NCI-H82 treated with DMSO at 0.1 percent for 48 hours (cell line): ENCODE measurements around the gene U2AF1L4.

Experiments
- DNase-seq: peaks from one replicate; lab custom pipeline; 2025; ENCODE audit not compliant: unreplicated experiment; lab: John Stamatoyannopoulos, UW

U2AF1L4 gene

DNA sequence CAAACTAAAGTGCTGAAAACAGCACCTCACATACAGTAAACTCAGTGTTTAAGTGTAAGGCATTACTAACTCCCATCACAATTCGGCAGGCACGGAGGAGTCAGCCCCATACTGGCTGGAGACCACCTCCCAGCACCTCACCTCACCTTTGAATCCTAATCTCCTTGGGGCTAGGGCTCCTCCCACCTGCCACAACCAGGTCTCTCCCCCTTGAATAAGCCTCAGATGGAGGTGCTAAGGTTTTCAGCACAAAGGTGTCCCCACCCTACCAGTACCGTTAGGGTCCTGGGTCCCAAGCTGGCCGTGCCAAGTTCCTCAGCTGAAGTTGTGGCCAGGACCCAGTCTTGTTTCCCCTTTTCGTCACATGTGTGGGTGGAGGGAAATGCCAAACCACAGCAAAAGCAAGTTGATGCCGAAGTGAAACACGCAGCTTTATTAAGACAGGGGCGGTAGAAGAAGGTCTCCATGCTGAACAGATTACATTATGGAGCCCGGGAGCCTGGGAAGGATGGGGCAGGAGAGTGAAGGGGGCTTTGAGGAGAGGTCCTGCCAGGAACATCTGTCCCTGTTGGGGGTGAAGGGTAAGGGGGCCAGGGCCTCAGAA lies 3.0 kb downstream of the U2AF1L4 start, which contains the start of gene IGFLR1:
Gene IGFLR1, minus strand, starts transcription at position 332 of the 604 bp plus-strand sequence. CDS start 1,272 bp downstream, outside the sequence.
- no peak for DNase-seq

DNA sequence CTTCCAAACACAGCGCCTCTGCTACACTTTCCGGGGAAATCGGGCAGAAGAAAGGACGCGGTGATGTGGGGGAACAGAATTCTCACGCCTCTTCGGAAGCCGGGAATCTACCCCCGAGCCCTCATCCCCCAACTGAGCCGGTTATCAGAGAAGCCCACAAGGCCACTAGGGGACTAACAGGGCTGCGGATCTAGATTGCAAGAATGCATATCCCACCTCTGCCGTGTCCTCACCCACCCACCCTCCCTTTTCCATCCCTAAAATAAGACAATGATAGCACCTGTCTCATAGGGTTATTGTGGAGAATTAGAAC lies 4.1 kb downstream of the U2AF1L4 start:
- peak; percentile 29 for DNase-seq

DNA sequence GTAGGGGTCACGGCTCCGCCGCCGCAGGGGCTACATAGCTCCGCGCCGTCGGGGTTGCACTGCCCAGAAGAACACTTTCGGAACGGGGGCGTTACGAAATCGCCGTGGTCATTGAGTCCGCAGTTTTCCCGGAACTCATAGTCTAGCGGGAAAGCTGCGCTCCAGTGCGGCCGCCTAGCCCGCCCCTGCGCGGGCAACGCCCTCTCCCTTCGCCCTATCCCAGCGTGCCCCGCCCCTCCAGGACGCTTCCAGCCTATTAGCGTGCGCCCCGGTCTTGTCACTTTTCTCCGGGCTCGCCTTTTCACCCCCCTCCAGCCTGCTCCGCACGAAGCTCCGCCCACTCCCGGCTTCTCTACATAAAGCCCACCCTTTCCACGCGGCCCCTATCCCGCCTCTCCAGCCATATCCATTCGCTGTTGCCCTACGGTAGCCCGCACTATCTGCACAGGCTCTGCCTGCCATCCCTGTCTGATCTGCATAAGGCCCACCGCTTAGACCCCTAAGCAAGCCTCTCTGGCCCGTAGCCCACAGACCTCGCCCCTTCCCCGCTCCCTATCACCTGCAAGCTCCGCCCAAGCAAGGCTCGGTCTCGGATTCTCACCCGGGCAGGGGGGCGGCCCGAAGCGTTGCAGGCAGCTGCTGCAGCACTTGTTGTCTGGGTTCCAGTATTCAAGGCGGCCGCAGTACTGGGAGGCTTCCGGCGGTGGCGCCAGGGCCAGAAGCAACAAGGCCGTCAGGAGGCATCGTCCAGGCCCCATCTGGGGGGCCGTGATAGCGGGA lies 4.6 kb downstream of the U2AF1L4 start:
- peak; percentile 98 for DNase-seq

DNA sequence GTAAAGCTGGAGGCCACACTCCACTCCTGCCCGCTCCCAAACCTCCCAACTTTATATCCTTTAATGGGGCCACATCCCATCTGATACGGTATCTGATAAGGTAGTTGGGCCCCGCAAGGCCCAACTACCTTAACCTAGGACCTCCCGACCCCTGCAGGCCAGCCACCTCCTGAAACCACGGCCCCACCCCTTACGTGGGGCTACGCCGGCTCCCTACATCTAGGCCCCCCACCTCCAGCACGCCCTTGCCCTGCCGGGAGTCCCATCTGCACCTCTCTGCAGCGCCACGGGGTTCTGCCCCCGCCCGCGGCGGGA lies 5.2 kb downstream of the U2AF1L4 start:
- no peak for DNase-seq

DNA sequence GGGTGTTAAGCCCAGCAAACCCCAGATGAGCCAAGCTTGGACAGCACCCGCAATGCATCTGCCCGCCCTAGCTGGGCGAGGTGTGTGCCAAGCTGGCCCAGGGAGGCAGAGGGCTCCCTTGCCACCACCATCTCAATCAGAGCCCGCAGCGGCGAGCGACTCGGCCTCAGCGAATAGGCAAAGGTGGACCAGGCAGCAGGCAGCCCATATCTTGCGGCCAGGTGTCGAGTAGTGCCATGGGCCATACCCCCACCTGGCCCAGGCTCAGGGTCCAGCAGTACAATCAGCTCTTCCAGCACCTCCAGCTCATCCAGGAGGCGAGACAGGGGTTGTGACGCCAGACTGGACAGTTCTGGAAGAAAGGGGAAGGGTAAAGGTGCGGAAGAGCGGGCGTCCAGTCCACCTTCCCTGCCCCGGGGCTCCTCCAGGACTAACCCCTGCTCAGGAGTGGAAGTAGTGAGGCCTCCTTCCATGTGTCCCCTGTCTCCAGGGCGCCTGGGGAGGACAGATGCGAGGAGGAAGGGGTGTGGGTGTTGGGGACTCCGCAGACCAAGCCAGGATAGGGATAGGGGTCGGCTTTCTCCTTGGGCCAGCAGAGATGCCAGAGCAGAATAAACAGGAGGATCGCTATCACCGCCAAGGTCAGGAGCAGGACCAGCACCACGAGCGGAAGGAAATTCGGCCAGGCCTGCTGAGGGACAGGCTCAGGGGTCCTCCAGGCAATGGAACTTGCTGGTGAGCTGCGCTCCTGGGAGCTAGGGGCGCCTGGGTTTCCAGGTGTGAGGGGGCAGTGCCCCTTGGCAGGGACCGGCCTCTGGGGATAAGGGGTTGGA lies 5.7 kb downstream of the U2AF1L4 start:
- DNase-seq, result no peak

DNA sequence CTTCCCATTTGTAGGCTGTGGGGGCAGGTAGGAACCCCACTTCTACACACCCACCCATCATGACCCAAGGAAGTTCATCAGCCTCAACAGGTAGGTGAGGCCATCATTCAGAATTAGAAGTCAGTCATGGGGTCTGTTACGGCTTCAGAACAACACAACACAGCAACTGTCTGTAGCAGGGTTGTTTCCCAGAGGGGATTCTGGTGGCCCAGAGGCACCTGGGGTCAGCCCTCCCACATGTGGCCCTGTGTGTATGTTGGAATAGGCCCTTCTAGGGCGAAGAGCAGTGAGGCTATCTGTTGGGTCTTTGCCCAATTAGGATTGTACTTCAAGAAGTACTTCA lies 6.4 kb downstream of the U2AF1L4 start:
- no peak for DNase-seq

DNA sequence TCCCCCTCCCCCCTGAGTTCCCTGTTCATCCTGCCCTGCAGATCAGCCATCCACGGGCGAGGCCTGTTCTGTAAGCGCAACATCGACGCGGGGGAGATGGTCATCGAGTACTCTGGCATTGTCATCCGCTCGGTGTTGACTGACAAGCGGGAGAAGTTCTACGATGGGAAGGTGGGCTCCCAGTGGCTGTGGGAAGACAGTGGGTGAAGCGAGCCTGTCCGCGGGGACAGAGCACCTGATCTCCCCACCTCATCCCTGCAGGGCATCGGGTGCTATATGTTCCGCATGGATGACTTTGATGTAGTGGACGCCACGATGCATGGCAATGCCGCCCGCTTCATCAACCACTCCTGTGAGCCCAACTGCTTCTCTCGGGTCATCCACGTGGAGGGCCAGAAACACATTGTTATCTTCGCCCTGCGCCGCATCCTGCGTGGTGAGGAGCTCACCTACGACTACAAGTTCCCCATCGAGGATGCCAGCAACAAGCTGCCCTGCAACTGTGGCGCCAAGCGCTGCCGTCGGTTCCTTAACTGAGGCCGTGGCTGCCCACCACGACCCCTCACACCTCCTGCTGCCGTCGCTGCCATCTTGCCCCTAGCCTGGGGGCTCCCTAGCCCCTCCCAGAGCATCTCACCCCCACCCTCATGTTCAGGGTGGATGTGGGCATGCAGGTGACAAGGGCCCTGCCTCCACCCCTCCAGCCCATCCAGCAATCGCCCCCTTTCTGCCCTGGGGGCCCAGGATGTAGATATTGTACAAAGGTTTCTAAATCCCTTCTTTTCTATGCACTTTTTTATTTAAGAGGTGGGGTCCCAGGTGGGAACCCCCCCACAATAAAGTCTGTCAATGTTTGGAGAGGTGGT lies 7.0 kb downstream of the U2AF1L4 start:
- no peak for DNase-seq

DNA sequence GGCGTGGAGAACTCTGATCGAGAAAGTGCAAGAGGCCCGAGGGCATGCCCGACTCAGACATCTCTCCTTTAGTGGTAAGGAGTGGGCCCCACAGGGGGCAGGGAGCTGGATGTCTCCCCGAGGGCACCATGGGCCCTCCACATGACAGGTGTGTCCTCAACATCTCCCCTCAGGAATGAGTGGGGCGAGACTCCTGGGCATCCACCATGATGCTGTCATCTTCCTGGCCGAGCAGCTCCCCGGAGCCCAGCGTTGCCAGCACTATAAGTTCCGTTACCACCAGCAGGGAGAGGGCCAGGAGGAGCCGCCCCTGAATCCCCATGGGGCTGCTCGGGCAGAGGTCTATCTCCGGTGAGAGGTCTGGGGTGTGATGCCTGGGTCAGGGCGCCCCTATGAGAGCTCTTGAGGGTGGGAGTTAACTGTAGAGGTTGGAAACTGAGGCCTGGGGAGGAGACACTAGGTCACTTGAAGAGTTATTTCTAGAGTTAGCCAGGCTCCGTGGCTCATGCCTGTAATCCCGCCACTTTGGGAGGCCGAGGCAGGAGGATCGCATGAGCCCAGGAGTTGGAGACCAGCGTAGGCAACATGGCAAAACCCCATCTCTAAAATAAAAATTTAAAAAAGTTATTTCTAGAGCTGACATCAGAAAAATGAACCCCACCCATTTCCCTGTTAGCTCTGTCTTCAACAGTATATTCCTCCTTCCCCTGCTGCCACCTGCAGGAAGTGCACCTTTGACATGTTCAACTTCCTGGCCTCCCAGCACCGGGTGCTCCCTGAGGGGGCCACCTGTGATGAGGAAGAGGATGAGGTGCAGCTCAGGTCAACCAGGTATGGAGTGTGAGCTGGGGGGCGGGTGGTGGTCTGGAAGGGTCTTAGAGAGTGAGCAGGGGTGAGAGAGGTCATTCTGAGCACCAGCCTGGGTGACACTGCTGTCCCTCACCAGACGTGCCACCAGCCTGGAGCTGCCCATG lies 8.0 kb downstream of the U2AF1L4 start:
- no peak for DNase-seq

DNA sequence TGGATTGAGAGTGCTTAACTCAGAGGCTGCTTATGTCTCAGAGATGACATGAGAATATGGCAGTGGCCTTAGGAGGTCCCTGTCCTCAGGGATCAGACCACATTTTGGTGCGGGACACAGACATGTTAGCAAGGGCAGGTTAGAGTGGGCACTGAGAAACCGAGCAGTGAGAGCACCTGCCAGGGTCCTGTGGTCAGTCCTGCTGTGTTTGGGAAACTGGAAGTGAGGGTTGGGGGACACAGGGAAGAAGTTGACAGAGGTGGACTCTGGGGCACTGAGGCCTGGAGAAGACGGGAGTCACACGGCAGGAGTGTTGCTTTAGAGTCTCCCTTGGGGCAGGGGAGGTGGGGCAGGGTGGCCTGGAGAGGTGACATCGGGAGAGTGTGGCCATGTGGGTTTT lies 10.3 kb downstream of the U2AF1L4 start:
- no peak for DNase-seq

DNA sequence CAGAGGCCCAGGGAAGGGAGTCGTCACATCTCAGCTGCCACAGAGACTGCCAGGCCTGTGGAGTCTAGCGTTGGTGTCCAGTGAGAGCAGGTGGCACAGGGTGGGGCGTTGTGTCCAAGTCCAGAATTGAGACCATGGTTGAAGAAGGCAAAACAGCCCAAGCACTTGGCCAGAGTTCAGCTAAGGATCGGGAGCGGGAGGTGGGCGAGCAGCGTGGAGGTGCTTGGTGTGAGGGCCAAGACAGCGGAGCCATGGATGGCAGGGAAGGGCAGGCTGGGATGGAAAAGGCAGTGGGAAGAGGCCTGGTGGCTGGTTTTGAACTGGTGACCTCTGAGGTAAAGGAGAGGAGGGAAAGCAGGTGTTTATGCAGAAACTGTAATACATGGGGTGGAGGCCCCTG lies 10.9 kb downstream of the U2AF1L4 start:
- no peak for DNase-seq

DNA sequence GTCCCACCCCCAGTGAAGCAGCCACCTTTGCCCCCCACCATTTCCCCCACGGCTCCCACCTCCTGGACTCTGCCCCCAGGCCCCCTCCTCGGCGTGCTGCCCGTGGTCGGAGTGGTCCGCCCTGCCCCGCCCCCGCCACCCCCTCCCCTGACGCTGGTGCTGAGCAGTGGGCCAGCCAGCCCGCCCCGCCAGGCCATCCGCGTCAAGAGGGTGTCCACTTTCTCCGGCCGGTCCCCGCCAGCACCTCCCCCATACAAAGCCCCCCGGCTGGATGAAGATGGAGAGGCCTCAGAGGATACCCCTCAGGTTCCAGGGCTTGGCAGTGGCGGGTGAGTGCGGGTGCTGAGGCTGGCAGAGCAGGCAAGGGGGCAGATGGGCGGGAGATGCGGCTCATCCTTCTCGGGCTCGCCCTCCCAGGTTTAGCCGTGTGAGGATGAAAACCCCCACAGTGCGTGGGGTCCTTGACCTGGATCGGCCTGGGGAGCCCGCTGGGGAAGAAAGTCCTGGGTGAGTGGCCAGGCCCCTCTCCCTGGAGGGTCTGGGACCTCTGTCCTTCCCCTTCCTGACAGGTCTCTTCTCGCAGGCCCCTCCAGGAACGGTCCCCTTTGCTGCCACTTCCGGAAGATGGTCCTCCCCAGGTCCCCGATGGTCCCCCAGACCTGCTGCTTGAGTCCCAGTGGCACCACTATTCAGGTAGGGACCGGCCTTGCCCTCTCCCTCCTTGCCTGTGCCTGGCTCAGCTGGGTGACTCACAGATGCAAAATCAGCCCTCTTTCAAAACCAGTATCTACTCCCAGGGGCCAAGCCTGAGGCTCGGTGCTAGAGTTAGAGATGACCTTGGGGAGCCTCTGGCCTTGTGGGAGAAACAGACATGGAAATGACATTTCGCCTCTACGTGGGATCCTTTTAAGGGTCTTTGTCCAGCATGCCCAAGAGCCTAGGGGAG lies 11.8 kb downstream of the U2AF1L4 start:
- DNase-seq, result no peak

DNA sequence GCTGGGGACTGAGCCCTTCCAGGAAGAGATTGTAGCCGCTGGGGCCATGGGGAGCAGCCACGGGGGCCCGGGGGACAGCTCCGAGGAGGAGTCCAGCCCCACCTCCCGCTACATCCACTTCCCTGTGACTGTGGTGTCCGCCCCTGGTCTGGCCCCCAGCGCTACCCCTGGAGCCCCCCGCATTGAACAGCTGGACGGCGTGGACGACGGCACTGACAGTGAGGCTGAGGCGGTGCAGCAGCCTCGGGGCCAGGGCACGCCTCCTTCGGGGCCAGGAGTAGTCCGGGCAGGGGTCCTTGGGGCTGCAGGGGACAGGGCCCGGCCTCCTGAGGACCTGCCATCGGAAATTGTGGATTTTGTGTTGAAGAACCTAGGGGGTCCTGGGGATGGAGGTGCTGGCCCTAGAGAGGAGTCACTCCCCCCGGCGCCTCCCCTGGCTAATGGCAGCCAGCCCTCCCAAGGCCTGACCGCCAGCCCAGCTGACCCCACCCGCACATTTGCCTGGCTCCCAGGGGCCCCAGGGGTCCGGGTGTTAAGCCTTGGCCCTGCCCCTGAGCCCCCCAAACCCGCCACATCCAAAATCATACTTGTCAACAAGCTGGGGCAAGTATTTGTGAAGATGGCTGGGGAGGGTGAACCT lies 12.6 kb downstream of the U2AF1L4 start:
- no peak for DNase-seq

DNA sequence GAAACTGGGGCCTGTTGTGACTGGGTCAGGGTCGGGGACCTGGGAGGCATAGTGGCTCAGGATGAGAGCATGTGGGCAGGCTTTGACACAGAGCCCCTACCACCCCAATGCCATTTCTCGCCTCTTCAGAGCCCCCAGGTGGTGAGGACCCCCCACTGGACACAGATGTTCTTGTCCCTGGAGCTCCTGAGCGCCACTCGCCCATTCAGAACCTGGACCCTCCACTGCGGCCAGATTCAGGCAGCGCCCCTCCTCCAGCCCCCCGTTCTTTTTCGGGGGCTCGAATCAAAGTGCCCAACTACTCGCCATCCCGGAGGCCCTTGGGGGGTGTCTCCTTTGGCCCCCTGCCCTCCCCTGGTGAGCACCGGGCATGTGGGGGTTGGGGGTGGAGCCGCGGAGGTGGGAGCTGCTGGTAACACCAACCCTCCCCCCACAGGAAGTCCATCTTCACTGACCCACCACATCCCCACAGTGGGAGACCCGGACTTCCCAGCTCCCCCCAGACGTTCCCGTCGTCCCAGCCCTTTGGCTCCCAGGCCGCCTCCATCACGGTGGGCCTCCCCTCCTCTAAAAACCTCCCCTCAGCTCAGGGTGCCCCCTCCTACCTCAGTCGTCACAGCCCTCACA lies 13.3 kb downstream of the U2AF1L4 start:
- no peak for DNase-seq

DNA sequence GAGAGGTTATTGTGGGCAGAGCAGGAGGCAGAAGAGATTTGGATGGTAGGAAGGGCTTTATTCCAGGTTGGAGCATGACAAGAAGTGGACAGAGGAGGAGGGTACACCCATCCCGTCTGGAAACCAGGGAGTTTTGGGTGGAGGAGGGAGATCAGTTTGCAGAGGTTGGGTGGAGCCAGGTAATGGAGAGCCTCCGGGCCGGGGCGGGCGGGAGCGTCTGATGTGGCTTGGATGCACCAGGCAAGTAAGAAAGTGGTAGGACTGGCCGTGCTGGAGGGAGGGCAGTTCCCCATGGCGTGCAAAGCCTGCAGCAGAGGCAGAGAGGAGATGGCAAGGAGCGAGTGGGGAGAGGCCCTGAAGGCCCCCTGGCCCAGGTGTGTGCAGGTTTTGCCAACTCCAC lies 13.9 kb downstream of the U2AF1L4 start:
- DNase-seq, result no peak

DNA sequence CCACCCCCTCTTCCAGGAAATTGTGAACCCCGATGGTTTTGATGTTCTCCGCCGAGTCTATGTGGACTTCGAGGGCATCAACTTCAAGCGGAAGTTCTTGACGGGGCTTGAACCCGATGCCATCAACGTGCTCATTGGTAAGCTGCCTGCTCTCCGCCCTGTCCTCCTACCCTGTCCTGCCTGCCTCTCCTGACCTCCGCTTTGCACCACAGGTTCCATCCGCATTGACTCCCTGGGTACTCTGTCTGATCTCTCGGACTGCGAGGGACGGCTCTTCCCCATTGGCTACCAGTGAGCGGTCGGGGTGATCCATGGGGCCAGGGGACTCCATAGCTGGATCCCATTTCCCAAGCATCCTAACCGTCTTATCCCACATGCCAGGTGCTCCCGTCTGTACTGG lies 14.9 kb downstream of the U2AF1L4 start:
- DNase-seq, result no peak

DNA sequence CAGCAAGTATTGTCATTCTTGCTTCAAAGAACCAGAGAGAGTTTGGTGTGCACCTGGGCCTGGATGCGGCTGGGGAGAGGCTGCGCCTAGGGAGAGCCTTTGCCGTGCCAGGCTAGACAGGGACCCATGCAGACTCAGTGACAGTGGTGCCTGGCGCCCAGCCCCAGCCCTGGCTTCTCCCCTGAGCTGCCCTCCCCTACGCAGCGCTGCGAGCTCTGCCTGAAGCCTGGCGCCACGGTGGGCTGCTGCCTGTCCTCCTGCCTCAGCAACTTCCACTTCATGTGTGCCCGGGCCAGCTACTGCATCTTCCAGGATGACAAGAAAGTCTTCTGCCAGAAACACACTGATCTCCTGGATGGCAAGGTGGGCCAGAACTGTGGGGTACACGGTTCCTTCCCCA lies 15.5 kb downstream of the U2AF1L4 start:
- no peak for DNase-seq

DNA sequence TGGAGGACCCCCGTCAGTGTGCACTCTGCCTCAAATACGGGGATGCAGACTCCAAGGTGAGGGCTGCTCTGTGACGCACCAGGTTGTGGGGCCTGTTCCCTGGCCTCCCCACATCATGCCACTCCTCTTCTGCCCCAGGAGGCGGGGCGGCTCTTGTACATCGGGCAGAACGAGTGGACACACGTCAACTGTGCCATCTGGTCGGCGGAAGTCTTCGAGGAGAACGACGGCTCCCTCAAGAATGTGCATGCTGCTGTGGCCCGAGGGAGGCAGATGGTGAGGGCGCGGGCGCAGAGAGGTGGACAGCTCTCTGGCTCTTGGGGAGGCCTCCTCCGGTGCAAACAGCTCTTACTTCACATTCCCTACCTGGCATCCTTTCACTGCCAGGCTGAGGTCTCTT lies 16.2 kb downstream of the U2AF1L4 start:
- no peak for DNase-seq
